Stimulated activated CD4-positive, alpha-beta T cell treated with anti-CD3 and anti-CD28 coated beads, Interleukin-12 subunit alpha, Interleukin-12 subunit beta, amount 100 ng/mL, for 4 hours (primary cell): ENCODE data around the gene POLG2.
"Not testable (repeated sequence)": the region's sequence is repeated elsewhere in the genome, so short reads cannot be mapped to it uniquely, and the experiment has no call there.

ENCODE experiments used
- DNase-seq: peaks from one replicate; pipeline ENCODE4 v3.0.0-alpha.2; 2020

Gene POLG2

DNA sequence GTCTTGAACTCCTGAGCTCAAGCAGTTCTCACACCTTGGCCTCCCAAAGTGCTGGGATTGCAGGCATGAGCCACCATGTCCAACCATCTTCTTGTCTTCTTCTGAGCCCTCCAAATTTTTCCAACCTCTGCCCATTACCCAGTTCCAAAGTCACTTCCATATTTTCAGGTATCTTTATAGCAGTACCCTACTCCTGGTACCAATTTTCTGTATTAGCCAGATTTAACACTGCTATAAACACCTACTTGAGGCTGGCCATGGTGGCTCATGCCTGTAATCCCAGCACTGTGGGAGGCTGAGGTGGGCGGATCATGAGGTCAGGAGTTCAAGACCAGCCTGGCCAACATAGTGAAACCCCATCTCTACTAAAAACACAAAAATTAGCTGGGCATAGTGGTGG, 57.3 kb downstream of the POLG2 start:
- DNase-seq, result not testable (repeated sequence)

DNA sequence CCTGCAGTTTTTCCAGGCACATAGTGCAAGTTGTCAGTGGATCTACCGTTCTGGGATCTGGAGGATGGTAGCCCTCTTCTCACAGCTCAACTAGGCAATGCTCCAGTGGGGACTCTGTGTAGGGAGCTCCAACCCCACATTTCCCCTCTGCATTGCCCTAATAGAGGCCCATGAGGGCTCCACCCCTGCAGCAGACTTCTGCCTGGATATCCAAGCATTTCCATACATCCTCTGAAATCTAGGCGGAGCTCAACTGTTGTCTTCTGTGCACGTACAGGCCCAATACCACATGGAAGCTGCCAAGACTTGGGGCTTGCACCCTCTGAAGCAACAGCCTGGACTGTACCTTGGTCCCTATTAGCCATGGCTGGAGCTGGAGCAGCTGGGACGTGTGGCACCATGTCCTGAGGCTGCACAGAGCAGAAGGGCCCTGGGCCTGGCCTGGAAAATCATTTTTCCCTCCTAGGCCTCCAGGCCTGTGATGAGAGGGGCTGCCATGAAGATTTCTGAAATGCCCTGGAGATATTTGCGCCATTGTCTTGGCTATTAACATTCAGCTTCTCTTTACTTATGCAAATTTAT, 58.8 kb downstream of the POLG2 start:
- DNase-seq, result no peak

DNA sequence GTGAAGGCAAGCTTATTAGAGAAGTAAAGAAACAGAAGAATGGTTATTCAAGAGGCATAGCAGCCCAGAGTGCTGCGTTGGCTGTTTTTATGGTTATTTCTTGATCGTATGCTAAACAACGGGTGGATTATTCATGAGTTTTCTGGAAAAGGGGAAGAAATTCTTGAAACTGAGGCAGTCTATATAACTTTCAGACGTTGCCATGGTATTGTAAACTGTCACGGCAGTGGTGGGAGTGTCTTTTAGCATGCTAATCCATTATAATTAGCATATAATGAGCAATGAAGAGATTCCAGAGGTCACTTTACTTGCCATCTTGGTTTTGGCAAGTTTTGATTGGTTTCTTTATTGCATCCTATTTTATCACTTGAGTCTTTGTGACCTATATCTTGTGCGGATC, 65.3 kb downstream of the POLG2 start:
- DNase-seq, result no peak

DNA sequence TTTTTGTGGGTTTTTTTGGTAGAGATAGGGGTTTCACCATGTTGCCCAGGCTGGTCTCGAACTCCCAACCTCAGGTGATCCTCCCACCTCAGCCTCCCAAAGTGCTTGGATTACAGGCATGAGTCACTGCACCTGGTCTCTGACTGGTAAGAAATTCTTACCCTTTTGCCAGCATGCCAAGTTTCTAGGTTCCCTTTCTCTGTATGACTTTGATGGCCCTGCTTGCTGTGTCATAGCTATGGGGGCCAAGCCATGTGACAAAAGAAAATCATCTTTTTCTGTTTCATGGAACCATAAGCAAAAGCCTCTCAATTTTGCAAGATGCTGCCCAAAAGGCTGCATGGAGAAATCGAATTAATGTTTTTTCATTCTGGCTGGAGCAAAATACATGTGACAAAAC, 66.8 kb downstream of the POLG2 start:
- DNase-seq, result not testable (repeated sequence)

DNA sequence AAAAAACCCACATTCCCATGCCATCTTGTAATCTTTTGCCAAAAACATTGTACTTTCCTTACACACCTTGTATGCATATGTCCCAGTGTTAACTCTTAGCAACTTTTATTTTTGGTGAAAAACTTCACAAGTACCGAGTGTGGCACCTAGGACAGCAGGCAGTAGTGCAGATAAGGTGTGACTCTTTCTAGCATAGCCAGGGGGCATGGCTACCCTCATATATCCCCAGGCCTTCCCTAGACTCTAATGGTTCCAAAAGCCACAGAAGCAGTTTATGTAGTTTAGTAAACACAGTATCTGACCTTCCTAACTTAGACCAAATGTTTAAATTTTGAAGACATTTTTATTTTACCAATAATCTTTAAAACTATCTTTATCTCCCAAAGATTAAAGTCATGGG, 68.4 kb downstream of the POLG2 start:
- DNase-seq, result no peak
